SU-DHL-6 (cell line): ENCODE results near the gene ITGB8.

Source experiments
- CTCF ChIP-seq: fragments of 200-600 bp; sonication (generic); IDR thresholded peaks from one replicate; pipeline ENCODE4 v1.5.1; 2017; ENCODE audit warnings: antibody characterized with exemption, mild to moderate bottlenecking, low read length, moderate library complexity; ENCODE audit not compliant: insufficient read depth, poor library complexity, severe bottlenecking
- EZH2phosphoT487 ChIP-seq: fragments of 200-600 bp; sonication (generic), shearing (Covaris generic); conservative IDR thresholded peaks from 2 replicates; pipeline ENCODE4 v1.6.1; 2018; ENCODE audit warnings: mild to moderate bottlenecking, antibody characterized with exemption, low read length, moderate library complexity, mixed read lengths

- TF ChIP-seq CTCF = no peak
- TF ChIP-seq EZH2phosphoT487 = no peak
Measured at GRCh38 chr7:20441346-20441745, 110.6 kb downstream of the ITGB8 start.
